GM12878 (cell line): Measurements from ENCODE around the gene PTPRN2. TPM values are rescaled to one million over a fixed set of nuclear protein-coding genes. Genes with fewer than 3 reads are reported as not detected.

ENCODE experiments used
- ATAC-seq: fragments of 200-7000 bp; cut with Tn5 transposase; 3 replicates; pipeline ENCODE4 v1.9.1; 2020; ENCODE audit warnings: mild to moderate bottlenecking, moderate library complexity
- BruUV-seq: library from RNA; stranded (reverse); fragments of 400-500 nt; replicated peaks from 2 replicates; lab custom pipeline; 2021; lab: Mats Ljungman, UMichigan
- CTCF ChIA-PET: fragments of 300-600 bp; sonication (Branson Sonifier 250); formaldehyde crosslinking; extraction: SDS; loops from one replicate; lab custom pipeline; 2021; ENCODE audit warnings: inconsistent platforms; lab: Yijun Ruan, JAX
- POLR2A ChIA-PET: fragments of 350-600 bp; formaldehyde crosslinking; extraction: SDS; loops from one replicate; lab custom pipeline; 2021; ENCODE audit warnings: inconsistent platforms; lab: Charles Lee
- RAD21 ChIA-PET: fragments of 300-600 bp; sonication (Branson Sonifier 250); formaldehyde crosslinking; loops from one replicate; lab custom pipeline; 2023; ENCODE audit warnings: antibody characterized with exemption; ENCODE audit not compliant: unreplicated experiment; lab: Charles Lee
- SMC1A ChIA-PET: fragments of 300-600 bp; sonication (Branson Sonifier 250); formaldehyde crosslinking; loops from one replicate; lab custom pipeline; 2023; ENCODE audit not compliant: unreplicated experiment, uncharacterized antibody; lab: Charles Lee
- DNase-seq: peaks from one replicate; pipeline ENCODE4 v3.0.0-alpha.2; 2011; ENCODE audit warnings: low read depth, low spot score
- FAIRE-seq: peaks from 3 replicates; lab custom pipeline; 2011; peaks lifted over from hg19 to GRCh38; lab: Jason Lieb, UNC
- H2AFZ ChIP-seq: 2 replicates; pipeline ENCODE4 v1.6.0; 2011; ENCODE audit warnings: low read depth, low read length, control low read depth; ENCODE audit not compliant: control insufficient read depth
- H3K27ac ChIP-seq: 2 replicates; pipeline ENCODE4 v1.5.1; 2011; ENCODE audit warnings: control low read depth; ENCODE audit not compliant: control insufficient read depth, insufficient read depth
- H3K27me3 ChIP-seq, 2 experiments: replicated peaks in 1 of 2; 2 replicates each; pipeline versions ENCODE4 v1.6.0 to v1.6.1; 2011; ENCODE audit warnings: low read length in 1 of 2; ENCODE audit not compliant: control insufficient read depth in 2 of 2, insufficient read depth in 2 of 2
- H3K36me3 ChIP-seq, 2 experiments: 2 replicates each; pipeline ENCODE4 v1.5.1; 2011; ENCODE audit warnings: low read length in 1 of 2; ENCODE audit not compliant: control insufficient read depth in 2 of 2, insufficient read depth in 2 of 2
- H3K4me1 ChIP-seq: 2 replicates; pipeline ENCODE4 v1.6.1; 2011; ENCODE audit warnings: mild to moderate bottlenecking, low read length, moderate library complexity, mixed read lengths; ENCODE audit not compliant: control insufficient read depth, insufficient read depth
- H3K4me2 ChIP-seq: 2 replicates; pipeline ENCODE4 v1.6.0; 2011; ENCODE audit warnings: control low read depth; ENCODE audit not compliant: control insufficient read depth, insufficient read depth
- H3K4me3 ChIP-seq: fragments of 200-600 bp; sonication (generic); 2 replicates; pipeline ENCODE4 v1.5.1; 2016
- H3K79me2 ChIP-seq: 2 replicates; pipeline ENCODE4 v1.6.0; 2011; ENCODE audit warnings: low read length; ENCODE audit not compliant: control insufficient read depth, insufficient read depth
- H3K9ac ChIP-seq: 2 replicates; pipeline ENCODE4 v1.8.0; 2011; ENCODE audit warnings: low read length, control low read depth, mixed read lengths; ENCODE audit not compliant: control insufficient read depth, insufficient read depth
- H3K9me3 ChIP-seq: replicated peaks from 3 replicates; pipeline ENCODE4 v1.5.1; 2011; ENCODE audit warnings: mild to moderate bottlenecking, low read length; ENCODE audit not compliant: control insufficient read depth, insufficient read depth
- H4K20me1 ChIP-seq: 2 replicates; pipeline ENCODE4 v1.6.0; 2011; ENCODE audit not compliant: control insufficient read depth, insufficient read depth
- BCLAF1 ChIP-seq: fragments of 450-650 bp; IDR thresholded peaks from 2 replicates; pipeline ENCODE4 v1.6.1; 2017; ENCODE audit warnings: antibody characterized with exemption, mild to moderate bottlenecking, moderate library complexity
- CHD4 ChIP-seq: fragments of 200-600 bp; sonication (generic); IDR thresholded peaks from 2 replicates; pipeline ENCODE4 v1.6.1; 2016; ENCODE audit warnings: mild to moderate bottlenecking
- ESRRA ChIP-seq: IDR thresholded peaks from 2 replicates; pipeline ENCODE4 v1.6.1; 2012; ENCODE audit warnings: mild to moderate bottlenecking, low read length, improper control_type of control experiment
- JUND ChIP-seq: IDR thresholded peaks from 2 replicates; pipeline ENCODE4 v1.6.1; 2012; ENCODE audit warnings: low read depth, mild to moderate bottlenecking, low read length, improper control_type of control experiment, moderate library complexity
- NFXL1 ChIP-seq: fragments of 450-650 bp; IDR thresholded peaks from 2 replicates; pipeline ENCODE4 v1.6.1; 2017; ENCODE audit warnings: antibody characterized with exemption, mild to moderate bottlenecking, borderline replicate concordance
- PRDM15 ChIP-seq: fragments of 450-650 bp; formaldehyde crosslinking; IDR thresholded peaks from 2 replicates; pipeline ENCODE4 v1.4.0; 2020; ENCODE audit warnings: mild to moderate bottlenecking, moderate library complexity
- SUPT20H ChIP-seq: IDR thresholded peaks from 2 replicates; pipeline ENCODE4 v1.6.1; 2011; ENCODE audit warnings: low read depth, mild to moderate bottlenecking, low read length, moderate library complexity, borderline replicate concordance; ENCODE audit not compliant: control insufficient read depth
- TCF7 ChIP-seq: IDR thresholded peaks from 2 replicates; pipeline ENCODE4 v1.6.1; 2014; ENCODE audit warnings: antibody characterized with exemption, borderline replicate concordance
- ZZZ3 ChIP-seq: IDR thresholded peaks from 2 replicates; pipeline ENCODE4 v1.6.1; 2011; ENCODE audit warnings: low read depth; ENCODE audit not compliant: control insufficient read depth, insufficient read length
- WGBS: methylation state at CpG from one replicate; pipeline ENCODE4 v1.1.6; 2016; ENCODE audit warnings: low lambda C conversion rate; ENCODE audit not compliant: insufficient replicate concordance, insufficient coverage; ENCODE audit errors: missing lambda C conversion rate; 5-methylcytosine and 5-hydroxymethylcytosine counted together
- in situ Hi-C: fragments of 300-500 bp; cut with MboI; formaldehyde crosslinking; loops from 9 replicates; pipeline ENCODE4 v1.14.3; 2018; ENCODE audit warnings: mixed read lengths
- intact Hi-C: fragments of 100-400 bp; cut with micrococcal nuclease; formaldehyde crosslinking; loops from one replicate; pipeline ENCODE4 v1.14.2; 2022; ENCODE audit not compliant: unreplicated experiment
- polyA plus RNA-seq, 11 experiments: library from polyadenylated mRNA; depleted of rRNA in 4 of 11; unstranded in 6 of 11; stranded (reverse) in 5 of 11; fragments of >200 nt; fragmentation: Nextera tagmentation in 4 of 11; fragmentation: Illumina TruSeq in 1 of 11; extraction: Ambion mirVana in 4 of 11; extraction: Trizol in 1 of 11; gene quantifications; 1 replicate in 1 of 11; 2 replicates in 10 of 11; pipeline versions ENCODE4 v1.2.1 to v1.2.3, GENCODE V29; 2011 to 2016; ENCODE audit warnings: inconsistent platforms in 2 of 11, missing spikeins in 2 of 11, low read depth in 1 of 11
- total RNA-seq, 4 experiments: library from RNA; depleted of rRNA in 3 of 4; stranded (reverse); fragments of >200 nt in 3 of 4; fragmentation: Illumina TruSeq in 1 of 4; extraction: Trizol in 1 of 4; gene quantifications; 2 replicates each; pipeline versions ENCODE4 v1.2.1 to v1.2.3, GENCODE V29; 2013 to 2021
- TF ChIP-seq, protein P1 (sequence below): fragments of 450-650 bp; IDR thresholded peaks from 2 replicates; pipeline ENCODE4 v1.6.1; 2017; ENCODE audit warnings: mild to moderate bottlenecking

PTPRN2 gene
- total and polyA plus RNA-seq, 10 of the 15 experiments (the other 5 are each of a cell fraction or from before 2014, with no cell fraction given), result 5.4 TPM; not detected in 9

GRCh38 chr7:158537516-158537882 is 50.1 kb downstream of the PTPRN2 start:
- RAD21 ChIA-PET, result no interaction called here
- Histone ChIP-seq H3K4me3 (no peak overlapping the region), H3K36me3 (no peaks in the 10 kb centered on the region), H4K20me1 (no peaks in the 10 kb centered on the region), H3K79me2 (no peaks in the 10 kb centered on the region), H2AFZ (no peak overlapping the region), H3K9ac (no peak overlapping the region), H3K4me2 (no peak overlapping the region), H3K9me3 (no peaks in the 10 kb centered on the region; the same call in 2 of the 3 replicates), H3K4me1 (no peaks in the 10 kb centered on the region), H3K27me3 (no peaks in the 10 kb centered on the region), H3K27ac (no peak overlapping the region)
- no TSS peak for BruUV-seq
- POLR2A ChIA-PET, result interaction anchor here (0.8 kb wide), 1 partner anchor 78 kb away, joined by 3 read pairs; no protein-coding TSS in a partner anchor
- ATAC-seq, result no peak
- no peak for DNase-seq
- TF ChIP-seq BCLAF1 (no peak), JUND (no peak), SUPT20H (no peak), TCF7 (no peak), NFXL1 (no peak), ESRRA (no peak), PRDM15 (CRISPR knock-in tag) (no peak), ZZZ3 (no peak), CHD4 (no peak)
- TF ChIP-seq, protein P1, sequence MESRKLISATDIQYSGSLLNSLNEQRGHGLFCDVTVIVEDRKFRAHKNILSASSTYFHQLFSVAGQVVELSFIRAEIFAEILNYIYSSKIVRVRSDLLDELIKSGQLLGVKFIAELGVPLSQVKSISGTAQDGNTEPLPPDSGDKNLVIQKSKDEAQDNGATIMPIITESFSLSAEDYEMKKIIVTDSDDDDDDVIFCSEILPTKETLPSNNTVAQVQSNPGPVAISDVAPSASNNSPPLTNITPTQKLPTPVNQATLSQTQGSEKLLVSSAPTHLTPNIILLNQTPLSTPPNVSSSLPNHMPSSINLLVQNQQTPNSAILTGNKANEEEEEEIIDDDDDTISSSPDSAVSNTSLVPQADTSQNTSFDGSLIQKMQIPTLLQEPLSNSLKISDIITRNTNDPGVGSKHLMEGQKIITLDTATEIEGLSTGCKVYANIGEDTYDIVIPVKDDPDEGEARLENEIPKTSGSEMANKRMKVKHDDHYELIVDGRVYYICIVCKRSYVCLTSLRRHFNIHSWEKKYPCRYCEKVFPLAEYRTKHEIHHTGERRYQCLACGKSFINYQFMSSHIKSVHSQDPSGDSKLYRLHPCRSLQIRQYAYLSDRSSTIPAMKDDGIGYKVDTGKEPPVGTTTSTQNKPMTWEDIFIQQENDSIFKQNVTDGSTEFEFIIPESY, result no peak
- WGBS, result 42% methylated on average over 7 of the region's 7 CpGs
- SMC1A ChIA-PET, result no interaction called here
- in situ Hi-C loops (no loop called here), intact Hi-C loops (no loop called here)
- CTCF ChIA-PET, result no interaction called here
- no peak for FAIRE-seq
